ENCODE measurements around the gene CFAP57.

GRCh38 chr1:43298055-43298454, 125.9 kb downstream of the CFAP57 start:
- no peak for TF ChIP-seq CTCF (IDR thresholded peaks at IDR 0.05)
- TF ChIP-seq POLR2A (IDR thresholded peaks at IDR 0.05): no peak
